ENCODE results near the gene MANSC4. TPM values are rescaled to one million over a fixed set of nuclear protein-coding genes. Genes with fewer than 3 reads are reported as not detected.

MANSC4 gene
- total and polyA plus RNA-seq, 2 of the 13 experiments (the other 11 are each of a cell fraction or from before 2014, with no cell fraction given): not detected

DNA sequence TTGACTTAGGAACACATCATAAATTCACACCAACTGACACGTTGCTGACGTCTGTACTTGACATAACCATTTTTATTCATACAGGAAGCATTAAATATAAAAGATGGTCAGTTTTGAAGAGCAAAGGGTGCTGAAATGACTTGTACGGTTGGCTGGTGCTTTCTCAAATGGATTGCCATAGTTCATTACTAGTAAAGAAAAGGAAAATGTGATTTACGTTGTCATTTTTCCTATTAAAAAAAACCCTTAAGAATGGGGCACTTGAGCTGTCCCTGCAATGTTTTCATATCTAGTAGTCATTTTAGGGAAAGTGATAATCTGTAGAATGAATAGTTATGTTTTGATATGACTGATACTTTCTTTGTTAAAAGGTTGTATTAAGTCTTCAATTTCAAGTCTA lies 22.5 kb upstream of the MANSC4 start:
- ChIA-PET POLR2A (no interaction called here), CTCF (ENCODE audit: low intra/inter-chr PET ratio, low total read pairs) (no interaction called here)
- ATAC-seq (no peak), DNase-seq (ENCODE audit: low spot score) (no peak), FAIRE-seq (no peak)
- Histone ChIP-seq H3K9ac (ENCODE audit: insufficient read depth, low read depth, low read length) (no peak overlapping the region), H3K36me3 (replicated peaks in 1 of 2; ENCODE audit: control insufficient read depth in 1 of 2, insufficient read depth in 2 of 2, low read length in 2 of 2) (peaks cover 1 to 15% of the 10 kb centered on the region in 2 experiments; a peak in 3 of 5 replicates), H3K27ac (ENCODE audit: extremely low read length, insufficient read depth, low read length) (no peak overlapping the region), H4K20me1 (ENCODE audit: insufficient read depth, low read length) (no peaks in the 10 kb centered on the region), H3K9me3 (ENCODE audit: low read length) (no peaks in the 10 kb centered on the region), H3K79me2 (ENCODE audit: insufficient read depth, low read length) (no peaks in the 10 kb centered on the region), H2AFZ (ENCODE audit: low read length) (no peak overlapping the region), H3K27me3 (ENCODE audit: control insufficient read depth in 1 of 2, insufficient read depth in 2 of 2, low read length in 2 of 2) (no peaks in the 10 kb centered on the region), H3K4me3 (replicated peaks in 1 of 3; ENCODE audit: insufficient read depth in 1 of 3, low read depth in 2 of 3, low read length in 3 of 3) (no peak overlapping the region), H3K4me2 (ENCODE audit: low read depth, low read length) (no peak overlapping the region), H3K4me1 (ENCODE audit: insufficient read depth, low read length) (no peaks in the 10 kb centered on the region)
- intact Hi-C loops (cut with micrococcal nuclease; ENCODE audit: unreplicated experiment): no loop called here
- in situ Hi-C loops (cut with HindIII; ENCODE audit: extremely low pct_ligation_motif_present, low pct_unique_long_range_greater_than_20kb): no loop called here
- no TSS peak for BruUV-seq (replicated peaks)
- WGBS (ENCODE audit: low lambda C conversion rate): 91% methylated on average over 4 of the region's 4 CpGs
- no peak for TF ChIP-seq ZFP36L1 (CRISPR knock-in tag; IDR thresholded peaks at IDR 0.05)
- TF ChIP-seq, protein P1, sequence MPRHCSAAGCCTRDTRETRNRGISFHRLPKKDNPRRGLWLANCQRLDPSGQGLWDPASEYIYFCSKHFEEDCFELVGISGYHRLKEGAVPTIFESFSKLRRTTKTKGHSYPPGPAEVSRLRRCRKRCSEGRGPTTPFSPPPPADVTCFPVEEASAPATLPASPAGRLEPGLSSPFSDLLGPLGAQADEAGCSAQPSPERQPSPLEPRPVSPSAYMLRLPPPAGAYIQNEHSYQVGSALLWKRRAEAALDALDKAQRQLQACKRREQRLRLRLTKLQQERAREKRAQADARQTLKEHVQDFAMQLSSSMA (CRISPR knock-in tag; IDR thresholded peaks at IDR 0.05): no peak
- TF ChIP-seq CENPX (CRISPR knock-in tag; IDR thresholded peaks at IDR 0.05): no peak
- TF ChIP-seq RCOR2 (CRISPR knock-in tag; IDR thresholded peaks at IDR 0.05): no peak
- TF ChIP-seq MATR3 (CRISPR knock-in tag; IDR thresholded peaks at IDR 0.05): no peak
- no peak for TF ChIP-seq TRIM22 (IDR thresholded peaks at IDR 0.05)
- TF ChIP-seq, protein P2, sequence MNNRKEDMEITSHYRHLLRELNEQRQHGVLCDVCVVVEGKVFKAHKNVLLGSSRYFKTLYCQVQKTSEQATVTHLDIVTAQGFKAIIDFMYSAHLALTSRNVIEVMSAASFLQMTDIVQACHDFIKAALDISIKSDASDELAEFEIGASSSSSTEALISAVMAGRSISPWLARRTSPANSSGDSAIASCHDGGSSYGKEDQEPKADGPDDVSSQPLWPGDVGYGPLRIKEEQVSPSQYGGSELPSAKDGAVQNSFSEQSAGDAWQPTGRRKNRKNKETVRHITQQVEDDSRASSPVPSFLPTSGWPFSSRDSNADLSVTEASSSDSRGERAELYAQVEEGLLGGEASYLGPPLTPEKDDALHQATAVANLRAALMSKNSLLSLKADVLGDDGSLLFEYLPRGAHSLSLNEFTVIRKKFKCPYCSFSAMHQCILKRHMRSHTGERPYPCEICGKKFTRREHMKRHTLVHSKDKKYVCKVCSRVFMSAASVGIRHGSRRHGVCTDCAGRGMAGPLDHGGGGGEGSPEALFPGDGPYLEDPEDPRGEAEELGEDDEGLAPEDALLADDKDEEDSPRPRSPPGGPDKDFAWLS (CRISPR knock-in tag; IDR thresholded peaks at IDR 0.05; ENCODE audit: borderline replicate concordance): no peak
- TF ChIP-seq, protein P3, sequence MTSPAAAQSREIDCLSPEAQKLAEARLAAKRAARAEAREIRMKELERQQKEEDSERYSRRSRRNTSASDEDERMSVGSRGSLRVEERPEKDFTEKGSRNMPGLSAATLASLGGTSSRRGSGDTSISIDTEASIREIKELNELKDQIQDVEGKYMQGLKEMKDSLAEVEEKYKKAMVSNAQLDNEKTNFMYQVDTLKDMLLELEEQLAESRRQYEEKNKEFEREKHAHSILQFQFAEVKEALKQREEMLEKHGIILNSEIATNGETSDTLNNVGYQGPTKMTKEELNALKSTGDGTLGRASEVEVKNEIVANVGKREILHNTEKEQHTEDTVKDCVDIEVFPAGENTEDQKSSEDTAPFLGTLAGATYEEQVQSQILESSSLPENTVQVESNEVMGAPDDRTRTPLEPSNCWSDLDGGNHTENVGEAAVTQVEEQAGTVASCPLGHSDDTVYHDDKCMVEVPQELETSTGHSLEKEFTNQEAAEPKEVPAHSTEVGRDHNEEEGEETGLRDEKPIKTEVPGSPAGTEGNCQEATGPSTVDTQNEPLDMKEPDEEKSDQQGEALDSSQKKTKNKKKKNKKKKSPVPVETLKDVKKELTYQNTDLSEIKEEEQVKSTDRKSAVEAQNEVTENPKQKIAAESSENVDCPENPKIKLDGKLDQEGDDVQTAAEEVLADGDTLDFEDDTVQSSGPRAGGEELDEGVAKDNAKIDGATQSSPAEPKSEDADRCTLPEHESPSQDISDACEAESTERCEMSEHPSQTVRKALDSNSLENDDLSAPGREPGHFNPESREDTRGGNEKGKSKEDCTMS (CRISPR knock-in tag; conservative IDR thresholded peaks at IDR 0.05): no peak
- TF ChIP-seq CREB1 (IDR thresholded peaks at IDR 0.05): no peak
- no peak for TF ChIP-seq CREB1 (CRISPR knock-in tag; IDR thresholded peaks at IDR 0.05)
- TF ChIP-seq, protein P4, sequence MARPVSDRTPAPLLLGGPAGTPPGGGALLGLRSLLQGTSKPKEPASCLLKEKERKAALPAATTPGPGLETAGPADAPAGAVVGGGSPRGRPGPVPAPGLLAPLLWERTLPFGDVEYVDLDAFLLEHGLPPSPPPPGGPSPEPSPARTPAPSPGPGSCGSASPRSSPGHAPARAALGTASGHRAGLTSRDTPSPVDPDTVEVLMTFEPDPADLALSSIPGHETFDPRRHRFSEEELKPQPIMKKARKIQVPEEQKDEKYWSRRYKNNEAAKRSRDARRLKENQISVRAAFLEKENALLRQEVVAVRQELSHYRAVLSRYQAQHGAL (CRISPR knock-in tag; IDR thresholded peaks at IDR 0.05; ENCODE audit: not compliant biosample characterization): no peak
- no peak for TF ChIP-seq ZNF558 (CRISPR knock-in tag; IDR thresholded peaks at IDR 0.05; ENCODE audit: borderline replicate concordance)
- TF ChIP-seq NR2C2 (CRISPR knock-in tag; IDR thresholded peaks at IDR 0.05; ENCODE audit: borderline replicate concordance): no peak
- no peak for TF ChIP-seq MXI1 (IDR thresholded peaks at IDR 0.05; ENCODE audit: borderline replicate concordance, low read depth, low read length)
- TF ChIP-seq ZNF83 (CRISPR knock-in tag; IDR thresholded peaks at IDR 0.05; ENCODE audit: borderline replicate concordance): no peak
- no peak for TF ChIP-seq GFI1 (CRISPR knock-in tag; IDR thresholded peaks at IDR 0.05; ENCODE audit: borderline replicate concordance)
- TF ChIP-seq PHB2 (IDR thresholded peaks at IDR 0.05; ENCODE audit: partially characterized antibody): no peak
- no peak for TF ChIP-seq SMC3 (IDR thresholded peaks at IDR 0.05; ENCODE audit: low read length)
